GM18502 (cell line): Measurements from ENCODE around the gene TRUB2.
A peak's percentile ranks its signal among the peaks of the same experiment; 100 is the strongest.

ENCODE experiments used
- ATAC-seq: cut with Tn5 transposase; IDR thresholded peaks from one replicate; pipeline ENCODE4 v1.9.1; 2021; ENCODE audit warnings: mild to moderate bottlenecking; ENCODE audit not compliant: unreplicated experiment, poor library complexity

Gene TRUB2

GRCh38 chr9:128322404-128323211 is at the start of gene TRUB2, which contains the start of gene COQ4:
TSS of gene TRUB2 (minus strand) at chr9:128322447. CDS start at chr9:128322408, 39 bp downstream.
TSS of gene COQ4 (plus strand) at chr9:128322839. CDS start at chr9:128322859, 20 bp downstream.
- ATAC-seq = peak; percentile 78

- ATAC-seq = no peak
Measured at GRCh38 chr9:128371630-128372117, 49.4 kb upstream of the TRUB2 start.

GRCh38 chr9:128370752-128371629 is 48.7 kb upstream of the TRUB2 start, which contains the start of gene URM1:
TSS of gene URM1 (plus strand) at chr9:128371374. CDS start at chr9:128371381, 7 bp downstream.
- ATAC-seq = peak; percentile 87

- ATAC-seq = no peak
Measured at GRCh38 chr9:128370367-128370751, 48.1 kb upstream of the TRUB2 start.

- ATAC-seq = no peak
Measured at GRCh38 chr9:128369024-128369706, 46.9 kb upstream of the TRUB2 start.

GRCh38 chr9:128365525-128365924 is 43.3 kb upstream of the TRUB2 start:
- no peak for ATAC-seq

- ATAC-seq = no peak
Measured at GRCh38 chr9:128362774-128363173, 40.5 kb upstream of the TRUB2 start.

GRCh38 chr9:128361986-128362646 is 39.9 kb upstream of the TRUB2 start:
- no peak for ATAC-seq

GRCh38 chr9:128361296-128361985 is 39.2 kb upstream of the TRUB2 start:
- ATAC-seq = no peak

- ATAC-seq = no peak
Measured at GRCh38 chr9:128360826-128361225, 38.6 kb upstream of the TRUB2 start.

- no peak for ATAC-seq
Measured at GRCh38 chr9:128358861-128359260, 36.6 kb upstream of the TRUB2 start.

GRCh38 chr9:128358090-128358489 is 35.8 kb upstream of the TRUB2 start:
- ATAC-seq = no peak

GRCh38 chr9:128355451-128355850 is 33.2 kb upstream of the TRUB2 start:
- ATAC-seq = no peak

- ATAC-seq = no peak
Measured at GRCh38 chr9:128349772-128350171, 27.5 kb upstream of the TRUB2 start.

GRCh38 chr9:128349125-128349524 is 26.9 kb upstream of the TRUB2 start:
- ATAC-seq = no peak

- ATAC-seq = no peak
Measured at GRCh38 chr9:128344931-128345605, 22.8 kb upstream of the TRUB2 start.

GRCh38 chr9:128343855-128344254 is 21.6 kb upstream of the TRUB2 start:
- no peak for ATAC-seq

GRCh38 chr9:128342971-128343680 is 20.9 kb upstream of the TRUB2 start:
- ATAC-seq = no peak
